ENCODE measurements around the gene MOCS3.

GRCh38 chr20:50911030-50911429, 47.6 kb upstream of the MOCS3 start:
- TF ChIP-seq POLR2A (IDR thresholded peaks at IDR 0.05; ENCODE audit: low read depth, low read length) (no peak), CTCF (conservative IDR thresholded peaks at IDR 0.05; ENCODE audit: low read depth, low read length) (no peak)
